Spinal cord (tissue), 10 donors: Measurements from ENCODE around the gene ANKRD55. TPM values are rescaled to one million over a fixed set of nuclear protein-coding genes. Genes with fewer than 3 reads are reported as not detected.
"Not testable (repeated sequence)": the region's sequence is repeated elsewhere in the genome, so short reads cannot be mapped to it uniquely, and the experiment has no call there.

Source experiments
- DNase-seq, 6 donors: peaks; one replicate each; pipeline versions ENCODE4 v3.0.0 to v3.0.0-alpha.2; 2013 to 2015; ENCODE audit warnings: low spot score in 6 of 6, low read depth in 4 of 6
- H3K27ac ChIP-seq: one replicate; pipeline ENCODE4 v1.5.1; 2013; ENCODE audit warnings: low read depth, low read length, control low read depth
- H3K27me3 ChIP-seq: one replicate; pipeline ENCODE4 v1.6.1; 2013; ENCODE audit warnings: low read length; ENCODE audit not compliant: control insufficient read depth, insufficient read depth
- H3K36me3 ChIP-seq: one replicate; pipeline ENCODE4 v1.6.1; 2013; ENCODE audit warnings: low read length; ENCODE audit not compliant: control insufficient read depth, insufficient read depth
- H3K4me1 ChIP-seq: one replicate; pipeline ENCODE4 v1.6.1; 2013; ENCODE audit warnings: low read length; ENCODE audit not compliant: control insufficient read depth, insufficient read depth
- H3K4me3 ChIP-seq: one replicate; pipeline ENCODE4 v1.5.1; 2013; ENCODE audit warnings: low read depth, low read length, control low read depth
- H3K9me3 ChIP-seq: one replicate; pipeline ENCODE4 v1.6.1; 2013; ENCODE audit warnings: low read length; ENCODE audit not compliant: control insufficient read depth, insufficient read depth
- whole genome bisulfite sequencing: methylation state at CpG from one replicate; pipeline ENCODE4 v1.1.5; 2013; ENCODE audit warnings: missing lambda C conversion rate; ENCODE audit not compliant: insufficient coverage; 5-methylcytosine and 5-hydroxymethylcytosine counted together
- polyA plus RNA-seq, 2 donors: library from polyadenylated mRNA; unstranded; fragments of 120-200 nt; gene quantifications; one replicate each; pipeline ENCODE4 v1.2.1, GENCODE V29; 2013; ENCODE audit not compliant: insufficient read length in 2 of 2
- total RNA-seq, 2 donors: library from RNA; depleted of rRNA in 1 of 2; stranded (reverse); fragments of 120-200 nt in 1 of 2; fragments of >200 nt in 1 of 2; gene quantifications; one replicate each; pipeline versions ENCODE4 v1.2.3 to v1.2.4, GENCODE V29; 2013 to 2014
- donor health status: healthy.

ANKRD55 gene
- total and polyA plus RNA-seq, 4 donors = 3.9 to 14.0 (median 11.3) TPM

DNA sequence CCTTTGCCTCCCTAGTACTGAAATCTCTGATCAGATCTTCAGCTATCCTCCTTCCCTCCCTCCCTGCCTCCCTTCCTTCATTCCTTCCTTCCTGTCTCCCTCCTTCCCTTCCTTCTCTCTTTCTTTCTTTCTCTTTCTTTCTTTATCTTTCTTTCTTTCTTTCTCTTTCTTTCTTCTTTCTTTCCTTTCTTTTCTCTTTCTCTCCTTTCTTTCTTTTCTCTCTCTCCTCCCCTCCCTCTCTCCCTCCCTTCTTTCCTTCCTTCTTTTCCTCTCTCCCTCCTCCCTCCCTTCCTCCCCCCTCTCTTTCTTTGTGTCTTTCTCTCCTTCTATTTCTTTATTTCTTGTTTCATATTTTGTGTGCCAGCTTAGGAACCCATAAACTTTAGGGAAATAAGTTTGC lies 23.9 kb upstream of the ANKRD55 start:
- no peak for DNase-seq
- no peak overlapping the region for H3K4me3 ChIP-seq
- no peaks in the 10 kb centered on the region for H3K27me3 ChIP-seq
- H3K9me3 ChIP-seq = no peaks in the 10 kb centered on the region
- no peak overlapping the region for H3K27ac ChIP-seq
- H3K4me1 ChIP-seq = no peaks in the 10 kb centered on the region
- no peaks in the 10 kb centered on the region for H3K36me3 ChIP-seq

DNA sequence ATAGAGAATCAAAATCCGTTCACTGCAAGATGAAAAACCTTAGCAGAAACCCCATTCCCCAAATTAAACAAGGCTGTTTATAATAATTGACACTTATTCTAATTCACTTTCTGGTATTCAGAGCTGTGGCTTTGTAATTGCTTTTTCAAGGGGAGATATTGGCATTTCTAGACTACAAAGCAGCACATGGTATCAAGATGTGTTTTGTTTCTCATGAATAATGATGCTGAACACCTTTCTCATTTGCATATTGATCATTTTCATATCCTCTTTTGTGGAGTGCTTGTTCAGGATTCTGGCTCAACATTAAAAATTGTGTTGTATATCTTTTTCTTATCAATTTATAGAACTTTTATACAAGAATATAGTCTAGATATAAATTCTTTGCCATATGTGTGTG lies 22.4 kb upstream of the ANKRD55 start:
- Histone ChIP-seq H3K36me3 (no peaks in the 10 kb centered on the region), H3K27ac (no peak overlapping the region), H3K9me3 (no peaks in the 10 kb centered on the region), H3K27me3 (no peaks in the 10 kb centered on the region), H3K4me3 (no peak overlapping the region), H3K4me1 (no peaks in the 10 kb centered on the region)
- no peak for DNase-seq
- WGBS = no CpG with 5 or more reads among the region's 1 CpG

DNA sequence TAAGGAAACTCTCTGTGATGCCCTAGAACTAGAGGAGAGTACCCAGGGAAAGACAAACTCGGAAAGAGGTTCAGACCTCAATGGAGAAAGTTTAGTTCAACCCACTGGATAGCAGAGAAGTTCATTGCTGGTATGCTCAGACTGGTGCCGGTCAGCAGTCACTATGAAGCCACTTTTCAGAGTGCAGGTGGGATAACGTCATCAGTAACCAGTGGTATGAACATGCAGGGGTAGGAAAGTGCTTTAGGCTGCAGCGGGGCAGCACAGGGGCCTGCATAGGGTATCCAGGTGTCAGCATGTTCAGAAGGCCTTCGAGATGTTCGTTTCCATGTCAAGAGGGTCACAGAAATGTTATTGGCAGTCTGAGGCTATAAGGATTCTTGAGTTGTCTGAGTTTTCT lies 20.8 kb upstream of the ANKRD55 start:
- Histone ChIP-seq H3K27me3 (no peaks in the 10 kb centered on the region), H3K9me3 (no peaks in the 10 kb centered on the region), H3K4me1 (no peaks in the 10 kb centered on the region), H3K27ac (no peak overlapping the region), H3K4me3 (no peak overlapping the region), H3K36me3 (no peaks in the 10 kb centered on the region)
- 92% methylated on average over 4 of the region's 6 CpGs for WGBS
- DNase-seq = no peak

DNA sequence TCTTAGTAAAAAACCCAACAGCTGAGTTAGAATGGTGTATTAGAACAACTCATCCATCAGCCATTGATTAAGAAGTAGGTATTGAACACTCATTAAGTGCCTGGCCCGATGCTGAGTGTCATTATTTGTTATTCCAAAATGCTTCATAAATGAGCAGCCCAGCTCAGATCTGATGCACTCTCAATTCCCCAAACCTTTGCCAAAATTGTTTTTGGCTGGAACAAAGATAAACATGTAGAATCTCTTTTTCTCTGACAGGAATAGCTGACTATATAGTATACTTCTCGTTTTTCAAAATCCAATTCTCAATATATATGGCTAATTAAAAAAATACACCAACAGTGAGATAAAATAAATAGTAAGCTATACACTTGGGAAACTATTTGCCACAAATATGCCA lies 20.0 kb upstream of the ANKRD55 start:
- WGBS = no CpG with 5 or more reads among the region's 2 CpGs
- no peak for DNase-seq
- no peaks in the 10 kb centered on the region for H3K36me3 ChIP-seq
- no peaks in the 10 kb centered on the region for H3K27me3 ChIP-seq
- H3K9me3 ChIP-seq = no peaks in the 10 kb centered on the region
- H3K27ac ChIP-seq = no peak overlapping the region
- H3K4me3 ChIP-seq = no peak overlapping the region
- H3K4me1 ChIP-seq = no peaks in the 10 kb centered on the region

DNA sequence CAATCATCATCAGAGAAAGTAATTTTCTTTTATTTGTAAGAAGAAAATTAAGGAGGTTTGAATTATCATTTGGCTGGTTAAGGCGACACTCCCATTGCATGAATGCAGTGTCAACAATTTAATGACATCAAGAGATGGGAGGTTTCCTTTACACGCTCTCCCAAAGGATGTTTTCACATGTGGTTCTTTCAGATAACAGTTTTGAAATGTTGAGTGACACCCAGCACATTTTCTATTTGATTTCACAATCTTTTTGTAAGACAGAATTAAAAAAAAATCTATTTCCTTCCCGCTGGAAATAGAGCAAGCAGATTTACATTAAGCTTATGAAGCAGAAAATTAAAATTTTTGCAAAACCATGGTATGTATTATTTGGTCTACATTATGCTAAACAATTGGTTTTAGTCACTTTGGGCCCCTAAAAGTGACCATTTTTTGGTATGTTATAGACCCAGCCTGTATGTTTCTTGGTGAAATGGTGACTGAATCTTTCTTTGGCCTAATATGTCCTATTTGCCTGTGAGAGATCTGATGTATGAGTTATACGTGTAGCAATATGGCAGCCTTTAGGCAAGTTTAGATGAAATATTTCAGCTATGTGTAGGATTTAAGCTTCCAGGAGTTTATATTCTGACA lies 18.9 kb upstream of the ANKRD55 start:
- no CpG with 5 or more reads among the region's 4 CpGs for WGBS
- H3K4me1 ChIP-seq = no peaks in the 10 kb centered on the region
- DNase-seq = peak in 1 of 6 donors; percentile 30
- H3K27me3 ChIP-seq = no peaks in the 10 kb centered on the region
- H3K36me3 ChIP-seq = no peaks in the 10 kb centered on the region
- H3K9me3 ChIP-seq = no peaks in the 10 kb centered on the region
- H3K4me3 ChIP-seq = no peak overlapping the region
- H3K27ac ChIP-seq = no peak overlapping the region

DNA sequence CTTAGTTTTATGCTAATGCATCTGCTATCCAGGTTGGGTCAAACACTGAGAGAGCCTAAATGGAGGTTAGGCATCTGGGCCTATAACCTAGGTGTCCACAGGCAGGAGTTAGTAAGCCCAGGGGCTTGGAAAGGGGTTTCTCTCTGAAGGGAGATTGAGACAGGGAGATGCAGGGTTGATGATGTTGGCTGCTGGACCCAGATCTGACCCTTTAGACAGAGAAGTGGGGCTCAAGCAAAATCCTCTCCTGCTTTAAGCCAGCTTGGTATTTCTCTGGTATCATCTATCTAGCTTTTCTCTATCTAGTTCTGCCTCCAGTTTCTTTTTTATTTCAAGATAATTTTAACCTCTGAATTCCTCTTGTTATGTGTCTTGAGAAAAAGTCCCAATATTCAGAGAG lies 18.3 kb upstream of the ANKRD55 start:
- Histone ChIP-seq H3K27ac (no peak overlapping the region), H3K36me3 (no peaks in the 10 kb centered on the region), H3K9me3 (no peaks in the 10 kb centered on the region), H3K4me1 (no peaks in the 10 kb centered on the region), H3K27me3 (no peaks in the 10 kb centered on the region), H3K4me3 (no peak overlapping the region)
- no peak for DNase-seq

DNA sequence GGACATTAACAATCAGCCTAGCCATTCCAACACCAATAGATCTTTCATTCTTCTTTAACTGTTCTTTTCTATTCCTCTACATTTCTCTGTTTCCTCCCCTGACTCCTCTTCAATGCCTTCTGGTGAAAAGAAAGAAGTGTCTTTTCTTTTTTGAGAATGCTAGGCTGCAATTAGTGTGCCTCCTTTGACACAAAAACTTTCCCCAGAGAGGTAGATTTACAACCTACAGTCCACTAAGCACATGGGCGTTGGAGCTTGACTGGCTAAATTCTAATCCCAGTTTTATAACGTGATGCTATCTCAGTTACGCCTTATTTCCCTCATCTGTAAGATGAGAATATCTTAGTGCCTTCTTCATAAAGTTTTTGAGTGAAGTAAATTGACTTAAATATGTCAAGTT lies 16.9 kb upstream of the ANKRD55 start:
- Histone ChIP-seq H3K27me3 (no peaks in the 10 kb centered on the region), H3K4me3 (no peak overlapping the region), H3K27ac (no peak overlapping the region), H3K9me3 (no peaks in the 10 kb centered on the region), H3K4me1 (no peaks in the 10 kb centered on the region), H3K36me3 (no peaks in the 10 kb centered on the region)
- no peak for DNase-seq
- no CpG with 5 or more reads among the region's 3 CpGs for WGBS

DNA sequence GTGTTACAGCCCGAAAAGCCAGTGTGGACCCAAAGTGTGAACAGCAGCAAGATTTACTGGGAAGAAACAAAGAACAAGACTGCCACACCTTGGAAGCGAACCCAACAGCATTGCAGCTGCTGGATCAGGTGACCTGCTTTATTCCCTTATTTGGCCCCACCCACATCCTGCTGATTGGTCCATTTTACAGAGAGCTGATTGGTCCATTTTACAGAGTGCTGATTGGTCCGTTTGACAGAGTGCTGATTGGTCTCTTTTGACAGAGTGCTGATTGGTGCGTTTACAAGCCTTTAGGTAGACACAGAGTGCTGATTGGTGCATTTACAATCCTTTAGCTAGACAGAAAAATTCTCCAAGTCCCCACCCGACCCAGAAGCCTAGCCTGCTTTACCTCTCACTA lies 16.0 kb upstream of the ANKRD55 start:
- not testable (repeated sequence) for DNase-seq, H3K9me3 ChIP-seq, H3K27ac ChIP-seq, H3K36me3 ChIP-seq, H3K27me3 ChIP-seq, H3K4me1 ChIP-seq, H3K4me3 ChIP-seq
- 71% methylated on average over 4 of the region's 5 CpGs for WGBS

DNA sequence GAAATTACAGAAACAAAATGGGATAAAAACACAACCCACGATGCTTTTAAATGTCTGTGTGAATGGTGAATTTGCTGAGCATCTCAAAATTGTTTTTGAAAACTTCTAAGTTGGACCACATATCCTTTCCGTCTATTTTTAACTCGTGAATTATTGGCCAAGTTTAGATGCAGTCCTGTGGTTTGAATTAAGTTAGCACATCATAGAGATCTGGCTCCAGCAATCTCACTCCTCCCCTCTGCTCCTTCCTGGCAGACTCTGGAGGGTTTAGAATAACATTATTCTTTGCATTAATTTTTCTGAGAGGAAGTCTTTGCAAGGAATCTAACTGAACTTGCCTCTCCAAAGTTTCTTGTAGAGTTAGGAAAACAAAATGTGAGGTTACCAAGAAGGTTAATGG lies 14.5 kb upstream of the ANKRD55 start:
- WGBS = no CpG with 5 or more reads among the region's 3 CpGs
- Histone ChIP-seq H3K9me3 (no peaks in the 10 kb centered on the region), H3K27me3 (no peaks in the 10 kb centered on the region), H3K27ac (no peak overlapping the region), H3K36me3 (no peaks in the 10 kb centered on the region), H3K4me3 (no peak overlapping the region), H3K4me1 (no peaks in the 10 kb centered on the region)
- peak in 1 of 6 donors; percentile 58 for DNase-seq

DNA sequence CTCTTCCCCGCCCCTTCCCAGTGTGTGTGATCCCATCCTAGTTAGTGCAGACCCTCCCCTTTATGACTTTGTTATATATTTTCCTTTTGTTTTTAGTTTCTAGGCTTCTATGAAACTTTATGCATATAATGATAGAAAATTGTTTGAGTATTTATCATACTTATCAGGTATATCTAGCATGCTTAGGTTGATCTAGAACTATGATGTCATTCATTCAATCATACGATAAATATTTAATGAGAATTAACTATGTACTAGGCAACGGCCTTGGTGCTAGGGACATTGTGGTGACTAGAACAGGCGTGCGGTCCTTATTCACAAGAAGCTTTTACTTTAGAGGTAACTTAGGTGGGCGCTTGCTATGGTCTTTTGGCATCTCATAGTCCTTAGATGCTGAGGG lies 13.6 kb upstream of the ANKRD55 start:
- 100% methylated on average over 1 of the region's 6 CpGs for WGBS
- H3K4me3 ChIP-seq = no peak overlapping the region
- H3K36me3 ChIP-seq = no peaks in the 10 kb centered on the region
- H3K27ac ChIP-seq = no peak overlapping the region
- no peaks in the 10 kb centered on the region for H3K27me3 ChIP-seq
- peaks cover 2% of the 10 kb centered on the region for H3K9me3 ChIP-seq
- DNase-seq = no peak
- no peaks in the 10 kb centered on the region for H3K4me1 ChIP-seq
